K562 (cell line): Measurements from ENCODE around the gene OCEL1. TPM values are rescaled to one million over a fixed set of nuclear protein-coding genes. Genes with fewer than 3 reads are reported as not detected.

Source experiments
- FOXA3 ChIP-seq, 2 experiments: fragments of 450-650 bp in 1 of 2; sonication (generic) in 1 of 2; formaldehyde crosslinking; IDR thresholded peaks in 1 of 2; conservative IDR thresholded peaks in 1 of 2; 2 replicates each; pipeline versions ENCODE4 v1.4.0 to v1.8.0; 2020 to 2022; ENCODE audit warnings: mild to moderate bottlenecking in 2 of 2, missing genetic modification reagents in 1 of 2
- FOXO4 ChIP-seq: fragments of 450-650 bp; formaldehyde crosslinking; IDR thresholded peaks from 2 replicates; pipeline ENCODE4 v1.4.0; 2020; ENCODE audit warnings: mild to moderate bottlenecking, moderate library complexity
- HMGN3 ChIP-seq: IDR thresholded peaks from 2 replicates; pipeline ENCODE4 v1.6.1; 2011; ENCODE audit warnings: borderline replicate concordance, low read depth, mild to moderate bottlenecking, mixed read lengths, low read length; ENCODE audit not compliant: insufficient read length; ENCODE audit errors: extremely low read depth
- NR2C1 ChIP-seq, 2 experiments: fragments of 450-650 bp; IDR thresholded peaks; 2 replicates each; pipeline ENCODE4 v1.6.1; 2017; ENCODE audit warnings: mild to moderate bottlenecking in 2 of 2, antibody characterized with exemption in 1 of 2, inconsistent platforms in 1 of 2, missing compliant biosample characterization in 1 of 2, missing genetic modification characterization in 1 of 2
- RCOR1 ChIP-seq, 2 experiments: IDR thresholded peaks; 2 replicates each; pipeline ENCODE4 v1.6.1; 2012; ENCODE audit warnings: low read depth in 2 of 2, low read length in 2 of 2, borderline replicate concordance in 1 of 2, improper control_type of control experiment in 1 of 2
- SMARCE1 ChIP-seq: fragments of 450-650 bp; IDR thresholded peaks from 2 replicates; pipeline ENCODE4 v1.7.1; 2016; ENCODE audit warnings: mild to moderate bottlenecking
- SUPT5H ChIP-seq: fragments of 450-650 bp; IDR thresholded peaks from 2 replicates; pipeline ENCODE4 v1.6.1; 2016
- ZNF639 ChIP-seq, 2 experiments: fragments of 200-800 bp in 1 of 2; sonication (Bioruptor generic) in 1 of 2; sonication (generic) in 1 of 2; formaldehyde crosslinking in 1 of 2; IDR thresholded peaks in 1 of 2; conservative IDR thresholded peaks in 1 of 2; 2 replicates each; pipeline versions ENCODE4 v1.5.0 to v1.6.1; 2016 to 2020; ENCODE audit warnings: missing compliant biosample characterization in 1 of 2, missing genetic modification characterization in 1 of 2, missing genetic modification reagents in 1 of 2
- ZNF766 ChIP-seq: fragments of 200-800 bp; sonication (Bioruptor generic); conservative IDR thresholded peaks from 2 replicates; pipeline ENCODE4 v1.6.1; 2016; ENCODE audit warnings: missing genetic modification characterization, missing compliant biosample characterization
- polyA plus RNA-seq, 8 experiments: library from polyadenylated mRNA; depleted of rRNA in 4 of 8; stranded (reverse) in 5 of 8; unstranded in 3 of 8; fragments of >200 nt; fragmentation: Nextera tagmentation in 2 of 8; fragmentation: Illumina TruSeq in 1 of 8; extraction: Ambion mirVana in 2 of 8; extraction: Trizol in 1 of 8; gene quantifications; 2 replicates each; pipeline versions ENCODE4 v1.2.1 to v1.2.3, GENCODE V29; 2011 to 2014; ENCODE audit warnings: inconsistent platforms in 1 of 8, missing spikeins in 1 of 8
- total RNA-seq, 7 experiments: library from RNA; depleted of rRNA in 6 of 7; stranded (reverse); fragments of >200 nt in 6 of 7; fragmentation: Illumina TruSeq in 2 of 7; extraction: Trizol in 2 of 7; gene quantifications; 2 replicates each; pipeline versions ENCODE4 v1.2.1 to v1.2.3, GENCODE V29; 2011 to 2021; ENCODE audit warnings: low replicate concordance in 1 of 7
- TF ChIP-seq, protein P1 (sequence below): fragments of 450-650 bp; conservative IDR thresholded peaks from 2 replicates; pipeline ENCODE4 v1.6.1; 2016; ENCODE audit warnings: missing genetic modification characterization, low read depth, mild to moderate bottlenecking, control low read depth, missing compliant biosample characterization
- TF ChIP-seq, protein P2 (sequence below): fragments of 200-800 bp; sonication (Bioruptor generic); IDR thresholded peaks from 2 replicates; pipeline ENCODE4 v1.6.1; 2017; ENCODE audit warnings: missing genetic modification characterization, missing compliant biosample characterization

Gene OCEL1
- total and polyA plus RNA-seq, 9 of the 15 experiments (the other 6 are each of a cell fraction or from before 2014, with no cell fraction given) = 8.0 to 38.0 (median 12.4) TPM

- TF ChIP-seq, protein P1, sequence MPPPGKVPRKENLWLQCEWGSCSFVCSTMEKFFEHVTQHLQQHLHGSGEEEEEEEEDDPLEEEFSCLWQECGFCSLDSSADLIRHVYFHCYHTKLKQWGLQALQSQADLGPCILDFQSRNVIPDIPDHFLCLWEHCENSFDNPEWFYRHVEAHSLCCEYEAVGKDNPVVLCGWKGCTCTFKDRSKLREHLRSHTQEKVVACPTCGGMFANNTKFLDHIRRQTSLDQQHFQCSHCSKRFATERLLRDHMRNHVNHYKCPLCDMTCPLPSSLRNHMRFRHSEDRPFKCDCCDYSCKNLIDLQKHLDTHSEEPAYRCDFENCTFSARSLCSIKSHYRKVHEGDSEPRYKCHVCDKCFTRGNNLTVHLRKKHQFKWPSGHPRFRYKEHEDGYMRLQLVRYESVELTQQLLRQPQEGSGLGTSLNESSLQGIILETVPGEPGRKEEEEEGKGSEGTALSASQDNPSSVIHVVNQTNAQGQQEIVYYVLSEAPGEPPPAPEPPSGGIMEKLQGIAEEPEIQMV (tag) = no peak
- TF ChIP-seq, protein P2, sequence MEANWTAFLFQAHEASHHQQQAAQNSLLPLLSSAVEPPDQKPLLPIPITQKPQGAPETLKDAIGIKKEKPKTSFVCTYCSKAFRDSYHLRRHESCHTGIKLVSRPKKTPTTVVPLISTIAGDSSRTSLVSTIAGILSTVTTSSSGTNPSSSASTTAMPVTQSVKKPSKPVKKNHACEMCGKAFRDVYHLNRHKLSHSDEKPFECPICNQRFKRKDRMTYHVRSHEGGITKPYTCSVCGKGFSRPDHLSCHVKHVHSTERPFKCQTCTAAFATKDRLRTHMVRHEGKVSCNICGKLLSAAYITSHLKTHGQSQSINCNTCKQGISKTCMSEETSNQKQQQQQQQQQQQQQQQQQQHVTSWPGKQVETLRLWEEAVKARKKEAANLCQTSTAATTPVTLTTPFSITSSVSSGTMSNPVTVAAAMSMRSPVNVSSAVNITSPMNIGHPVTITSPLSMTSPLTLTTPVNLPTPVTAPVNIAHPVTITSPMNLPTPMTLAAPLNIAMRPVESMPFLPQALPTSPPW (CRISPR knock-in tag) = peak; percentile 57
- TF ChIP-seq ZNF766 (no peak; the same call in 1 of the 2 replicates), HMGN3 (peak; percentile 88), SUPT5H (peak; percentile 86), ZNF639 (CRISPR knock-in tag; conservative IDR thresholded peaks at IDR 0.05 in 1 of 2, IDR thresholded peaks at IDR 0.05 in 1 of 2) (peak in 1 of 2 experiments; percentile 31; a peak in 2 of 4 replicates), SMARCE1 (no peak), RCOR1 (IDR thresholded peaks at IDR 0.05; ENCODE audit: borderline replicate concordance in 1 of 2, low read depth in 2 of 2, low read length in 2 of 2) (0 out of 4 replicates have a peak, but pooled peaks have one; percentile 6 to 32), FOXO4 (no peak), NR2C1 (IDR thresholded peaks at IDR 0.05) (peak; percentile 62; the same call in 1 of the 2 replicates), NR2C1 (tag; IDR thresholded peaks at IDR 0.05) (0 out of 2 replicates have a peak, but pooled peaks have one; percentile 29), FOXA3 (CRISPR knock-in tag; conservative IDR thresholded peaks at IDR 0.05 in 1 of 2, IDR thresholded peaks at IDR 0.05 in 1 of 2) (no peak)
Observed at GRCh38 chr19:17226002-17226933, at the start of gene OCEL1 (continued).
